Keratinocyte (primary cell): ENCODE data around the gene SDK1. TPM values are rescaled to one million over a fixed set of nuclear protein-coding genes. Genes with fewer than 3 reads are reported as not detected.

Experiments used
- DNase-seq: peaks from one replicate; pipeline ENCODE4 v3.0.0-alpha.2; 2011; ENCODE audit warnings: low read depth, missing footprints, low spot score
- FAIRE-seq: peaks from 2 replicates; lab custom pipeline; 2011; peaks lifted over from hg19 to GRCh38; lab: Jason Lieb, UNC
- H2AFZ ChIP-seq: 2 replicates; pipeline ENCODE4 v1.6.0; 2012; ENCODE audit warnings: low read length, control low read depth, inconsistent platforms; ENCODE audit not compliant: control insufficient read depth
- H3K27ac ChIP-seq: 2 replicates; pipeline ENCODE4 v1.5.1; 2011; ENCODE audit warnings: low read length; ENCODE audit not compliant: control insufficient read depth, insufficient read depth
- H3K27me3 ChIP-seq: 3 replicates; pipeline ENCODE4 v1.6.0; 2011; ENCODE audit warnings: low read length; ENCODE audit not compliant: control insufficient read depth, insufficient read depth; ENCODE audit errors: extremely low read depth
- H3K36me3 ChIP-seq, 2 experiments: 2 replicates in 1 of 2; 3 replicates in 1 of 2; pipeline ENCODE4 v1.5.1; 2011; ENCODE audit warnings: low read length in 2 of 2, mild to moderate bottlenecking in 1 of 2; ENCODE audit not compliant: control insufficient read depth in 2 of 2, insufficient read depth in 2 of 2; ENCODE audit errors: extremely low read depth in 1 of 2
- H3K4me1 ChIP-seq: 3 replicates; pipeline ENCODE4 v1.5.1; 2011; ENCODE audit warnings: low read length; ENCODE audit not compliant: control insufficient read depth, insufficient read depth; ENCODE audit errors: extremely low read depth
- H3K4me2 ChIP-seq: 3 replicates; pipeline ENCODE4 v1.6.0; 2011; ENCODE audit warnings: low read depth, low read length; ENCODE audit not compliant: control insufficient read depth, insufficient read depth; ENCODE audit errors: extremely low read depth
- H3K4me3 ChIP-seq, 3 experiments: fragments of 200-600 bp in 1 of 3; sonication (generic) in 1 of 3; 2 replicates in 2 of 3; 3 replicates in 1 of 3; pipeline ENCODE4 v1.5.1; 2011 to 2016; ENCODE audit warnings: low read length in 3 of 3, mild to moderate bottlenecking in 3 of 3, control low read depth in 2 of 3, inconsistent platforms in 1 of 3, low read depth in 1 of 3, mixed read lengths in 1 of 3, mixed run types in 1 of 3, moderate library complexity in 1 of 3; ENCODE audit not compliant: control insufficient read depth in 2 of 3, insufficient read depth in 2 of 3; ENCODE audit errors: extremely low read depth in 1 of 3
- H3K79me2 ChIP-seq: 2 replicates; pipeline ENCODE4 v1.6.0; 2012; ENCODE audit warnings: low read length; ENCODE audit not compliant: control insufficient read depth, insufficient read depth
- H3K9ac ChIP-seq: 3 replicates; pipeline ENCODE4 v1.6.0; 2011; ENCODE audit warnings: low read length; ENCODE audit not compliant: control insufficient read depth, insufficient read depth; ENCODE audit errors: extremely low read depth
- H3K9me1 ChIP-seq: 3 replicates; pipeline ENCODE4 v1.6.0; 2011; ENCODE audit warnings: low read length; ENCODE audit not compliant: control insufficient read depth, insufficient read depth; ENCODE audit errors: extremely low read depth
- H3K9me3 ChIP-seq: 2 replicates; pipeline ENCODE4 v1.5.1; 2012; ENCODE audit warnings: low read depth, low read length; ENCODE audit not compliant: control insufficient read depth
- H4K20me1 ChIP-seq: 3 replicates; pipeline ENCODE4 v1.6.0; 2011; ENCODE audit warnings: low read length; ENCODE audit not compliant: control insufficient read depth, insufficient read depth; ENCODE audit errors: extremely low read depth
- EZH2 ChIP-seq: IDR thresholded peaks from one replicate; pipeline ENCODE4 v1.6.1; 2012; ENCODE audit warnings: inconsistent platforms, mild to moderate bottlenecking, low read length, moderate library complexity
- dilution Hi-C: fragments of 300-500 bp; cut with MboI; formaldehyde crosslinking; loops from one replicate; pipeline ENCODE4 v1.7.0; 2020; ENCODE audit warnings: low sequenced_read_pairs; ENCODE audit not compliant: extremely low pct_ligation_motif_present
- polyA plus RNA-seq, 5 experiments: library from polyadenylated mRNA; depleted of rRNA in 3 of 5; stranded (reverse) in 3 of 5; stranded (forward) in 1 of 5; unstranded in 1 of 5; fragments of >200 nt; gene quantifications; 1 replicate in 1 of 5; 2 replicates in 3 of 5; 3 replicates in 1 of 5; pipeline versions ENCODE4 v1.2.1 to v1.2.3, GENCODE V29; 2011 to 2012; ENCODE audit warnings: missing spikeins in 2 of 5, low read depth in 1 of 5, low replicate concordance in 1 of 5
- TF ChIP-seq, protein P1 (sequence below), 3 experiments: IDR thresholded peaks in 1 of 3; conservative IDR thresholded peaks in 1 of 3; optimal IDR thresholded peaks in 1 of 3; 2 replicates in 2 of 3; 3 replicates in 1 of 3; pipeline versions ENCODE3 to v1.5.1; 2011; ENCODE audit warnings: low read length in 3 of 3, mild to moderate bottlenecking in 3 of 3, moderate library complexity in 2 of 3, control low read depth in 1 of 3, inconsistent platforms in 1 of 3; ENCODE audit not compliant: insufficient read depth in 2 of 3; ENCODE audit errors: extremely low read depth in 1 of 3

SDK1 gene
- polyA plus RNA-seq, 1 donor (not counting 4 experiments of a cell fraction or from before 2014, with no cell fraction given), result 0.66 TPM

DNA sequence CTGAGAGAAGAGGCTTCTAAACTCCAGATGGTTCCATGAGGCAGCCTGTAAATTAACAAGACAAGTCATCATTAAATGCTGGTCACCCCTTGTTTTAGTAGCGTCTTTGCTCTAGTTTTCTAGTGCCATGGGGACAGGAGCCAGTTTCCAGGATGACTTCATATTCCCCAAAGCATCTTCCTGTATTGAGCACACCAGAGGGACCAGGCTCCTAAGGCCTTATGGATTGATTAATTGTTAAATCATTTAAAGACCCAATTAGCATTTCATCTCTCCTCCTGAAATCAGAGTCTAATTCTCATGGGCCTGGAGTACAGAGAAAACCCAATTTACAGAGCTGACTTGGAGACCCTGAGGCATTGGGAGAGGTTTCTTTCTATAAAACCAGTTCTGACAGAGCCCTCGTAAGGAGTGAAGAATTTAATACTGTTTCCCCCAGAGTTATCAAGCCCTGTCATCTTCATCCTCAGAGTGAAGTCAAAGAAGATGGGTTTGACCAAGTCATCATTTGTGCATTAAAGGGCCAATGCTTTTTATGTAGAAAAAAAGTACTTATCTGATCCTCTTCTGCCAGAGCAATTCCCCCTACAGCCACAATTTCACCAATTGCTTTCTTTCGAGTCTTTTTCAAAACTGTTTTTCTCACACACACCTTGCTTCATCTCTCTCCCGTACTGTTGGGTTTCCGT lies 678.7 kb downstream of the SDK1 start:
- H3K36me3 ChIP-seq, result peaks cover 0 to 4% of the 10 kb centered on the region in 2 experiments
- H3K9me1 ChIP-seq, result no peaks in the 10 kb centered on the region
- no peak overlapping the region for H3K27ac ChIP-seq
- no peak overlapping the region for H2AFZ ChIP-seq
- no peak overlapping the region for H3K9ac ChIP-seq
- H3K4me3 ChIP-seq, result no peak overlapping the region
- no peaks in the 10 kb centered on the region for H3K79me2 ChIP-seq
- DNase-seq, result no peak
- TF ChIP-seq EZH2, result no peak
- TF ChIP-seq, protein P1, sequence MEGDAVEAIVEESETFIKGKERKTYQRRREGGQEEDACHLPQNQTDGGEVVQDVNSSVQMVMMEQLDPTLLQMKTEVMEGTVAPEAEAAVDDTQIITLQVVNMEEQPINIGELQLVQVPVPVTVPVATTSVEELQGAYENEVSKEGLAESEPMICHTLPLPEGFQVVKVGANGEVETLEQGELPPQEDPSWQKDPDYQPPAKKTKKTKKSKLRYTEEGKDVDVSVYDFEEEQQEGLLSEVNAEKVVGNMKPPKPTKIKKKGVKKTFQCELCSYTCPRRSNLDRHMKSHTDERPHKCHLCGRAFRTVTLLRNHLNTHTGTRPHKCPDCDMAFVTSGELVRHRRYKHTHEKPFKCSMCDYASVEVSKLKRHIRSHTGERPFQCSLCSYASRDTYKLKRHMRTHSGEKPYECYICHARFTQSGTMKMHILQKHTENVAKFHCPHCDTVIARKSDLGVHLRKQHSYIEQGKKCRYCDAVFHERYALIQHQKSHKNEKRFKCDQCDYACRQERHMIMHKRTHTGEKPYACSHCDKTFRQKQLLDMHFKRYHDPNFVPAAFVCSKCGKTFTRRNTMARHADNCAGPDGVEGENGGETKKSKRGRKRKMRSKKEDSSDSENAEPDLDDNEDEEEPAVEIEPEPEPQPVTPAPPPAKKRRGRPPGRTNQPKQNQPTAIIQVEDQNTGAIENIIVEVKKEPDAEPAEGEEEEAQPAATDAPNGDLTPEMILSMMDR (optimal IDR thresholded peaks at IDR 0.05 in 1 of 3, IDR thresholded peaks at IDR 0.05 in 1 of 3, conservative IDR thresholded peaks at IDR 0.05 in 1 of 3; ENCODE audit: extremely low read depth in 1 of 3, insufficient read depth in 2 of 3, low read length in 3 of 3), result no peak
- no peaks in the 10 kb centered on the region for H4K20me1 ChIP-seq
- FAIRE-seq, result no peak
- dilution Hi-C loops, result no loop called here
- peak overlapping the region; percentile 18 for H3K4me2 ChIP-seq
- H3K4me1 ChIP-seq, result peaks cover 7% of the 10 kb centered on the region
- no peaks in the 10 kb centered on the region for H3K27me3 ChIP-seq
- no peaks in the 10 kb centered on the region for H3K9me3 ChIP-seq

DNA sequence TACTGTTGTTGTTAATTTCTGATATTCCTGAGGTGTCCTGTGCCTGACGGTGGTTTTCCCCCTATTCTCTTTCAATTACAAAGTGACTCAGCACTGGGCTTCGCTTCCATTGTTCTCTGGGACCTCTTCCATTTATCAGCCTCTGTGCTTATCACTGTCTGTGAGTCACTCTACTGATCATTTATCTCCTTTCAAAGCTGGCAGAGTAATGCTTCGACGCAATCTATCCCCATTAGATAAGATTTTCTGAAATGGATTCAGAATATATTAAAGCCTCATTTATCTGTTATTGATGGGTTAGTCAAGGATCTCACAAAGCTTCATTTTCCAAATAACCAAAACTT lies 679.2 kb downstream of the SDK1 start:
- Histone ChIP-seq H3K27ac (no peak overlapping the region), H3K4me2 (peak overlapping the region; percentile 18), H3K79me2 (no peaks in the 10 kb centered on the region), H3K4me1 (peaks cover 7% of the 10 kb centered on the region), H3K36me3 (peaks cover 0 to 4% of the 10 kb centered on the region in 2 experiments), H3K9ac (no peak overlapping the region), H2AFZ (no peak overlapping the region), H3K9me1 (no peaks in the 10 kb centered on the region), H3K27me3 (no peaks in the 10 kb centered on the region), H4K20me1 (no peaks in the 10 kb centered on the region), H3K4me3 (no peak overlapping the region), H3K9me3 (no peaks in the 10 kb centered on the region)
- dilution Hi-C loops, result no loop called here
- TF ChIP-seq, protein P1 (optimal IDR thresholded peaks at IDR 0.05 in 1 of 3, IDR thresholded peaks at IDR 0.05 in 1 of 3, conservative IDR thresholded peaks at IDR 0.05 in 1 of 3; ENCODE audit: extremely low read depth in 1 of 3, insufficient read depth in 2 of 3, low read length in 3 of 3), result no peak
- no peak for TF ChIP-seq EZH2
- DNase-seq (no peak), FAIRE-seq (peak; percentile 80)
